Measurements from ENCODE around the gene MESP1. TPM values are rescaled to one million over a fixed set of nuclear protein-coding genes. Genes with fewer than 3 reads are reported as not detected.

MESP1 gene
- polyA plus RNA-seq, 1 donor (not counting 4 experiments of a cell fraction or from before 2014, with no cell fraction given) = not detected

GRCh38 chr15:89799011-89799911, 48.2 kb upstream of the MESP1 start:
- Histone ChIP-seq H3K36me3 (ENCODE audit: control insufficient read depth in 2 of 2, extremely low read depth in 1 of 2, insufficient read depth in 2 of 2, low read length in 2 of 2) (no peaks in the 10 kb centered on the region), H3K27ac (ENCODE audit: control insufficient read depth, insufficient read depth, low read length) (no peak overlapping the region), H3K4me2 (ENCODE audit: control insufficient read depth, extremely low read depth, insufficient read depth, low read depth, low read length) (no peak overlapping the region), H3K4me3 (ENCODE audit: control insufficient read depth in 2 of 3, extremely low read depth in 1 of 3, insufficient read depth in 2 of 3, low read depth in 1 of 3, low read length in 3 of 3) (no peak overlapping the region), H3K4me1 (ENCODE audit: control insufficient read depth, extremely low read depth, insufficient read depth, low read length) (no peaks in the 10 kb centered on the region), H2AFZ (ENCODE audit: control insufficient read depth, low read length) (no peak overlapping the region), H3K27me3 (ENCODE audit: control insufficient read depth, extremely low read depth, insufficient read depth, low read length) (no peaks in the 10 kb centered on the region), H4K20me1 (ENCODE audit: control insufficient read depth, extremely low read depth, insufficient read depth, low read length) (no peaks in the 10 kb centered on the region), H3K9me1 (ENCODE audit: control insufficient read depth, extremely low read depth, insufficient read depth, low read length) (no peaks in the 10 kb centered on the region), H3K9me3 (ENCODE audit: control insufficient read depth, low read depth, low read length) (no peaks in the 10 kb centered on the region), H3K9ac (ENCODE audit: control insufficient read depth, extremely low read depth, insufficient read depth, low read length) (no peak overlapping the region), H3K79me2 (ENCODE audit: control insufficient read depth, insufficient read depth, low read length) (no peaks in the 10 kb centered on the region)
- no peak for FAIRE-seq
- DNase-seq (ENCODE audit: low read depth, low spot score) = no peak
- dilution Hi-C loops (cut with MboI; ENCODE audit: extremely low pct_ligation_motif_present, low sequenced_read_pairs) = no loop called here
- TF ChIP-seq EZH2 (IDR thresholded peaks at IDR 0.05; ENCODE audit: low read length) = no peak
- TF ChIP-seq CTCF (optimal IDR thresholded peaks at IDR 0.05 in 1 of 3, IDR thresholded peaks at IDR 0.05 in 1 of 3, conservative IDR thresholded peaks at IDR 0.05 in 1 of 3; ENCODE audit: extremely low read depth in 1 of 3, insufficient read depth in 2 of 3, low read length in 3 of 3) = no peak

GRCh38 chr15:89797678-89798201, 46.7 kb upstream of the MESP1 start:
- Histone ChIP-seq H3K27ac (ENCODE audit: control insufficient read depth, insufficient read depth, low read length) (no peak overlapping the region), H2AFZ (ENCODE audit: control insufficient read depth, low read length) (no peak overlapping the region), H3K4me3 (ENCODE audit: control insufficient read depth in 2 of 3, extremely low read depth in 1 of 3, insufficient read depth in 2 of 3, low read depth in 1 of 3, low read length in 3 of 3) (no peak overlapping the region), H3K9me3 (ENCODE audit: control insufficient read depth, low read depth, low read length) (no peaks in the 10 kb centered on the region), H3K9ac (ENCODE audit: control insufficient read depth, extremely low read depth, insufficient read depth, low read length) (no peak overlapping the region), H3K4me2 (ENCODE audit: control insufficient read depth, extremely low read depth, insufficient read depth, low read depth, low read length) (no peak overlapping the region), H3K79me2 (ENCODE audit: control insufficient read depth, insufficient read depth, low read length) (no peaks in the 10 kb centered on the region), H3K4me1 (ENCODE audit: control insufficient read depth, extremely low read depth, insufficient read depth, low read length) (no peaks in the 10 kb centered on the region), H4K20me1 (ENCODE audit: control insufficient read depth, extremely low read depth, insufficient read depth, low read length) (no peaks in the 10 kb centered on the region), H3K27me3 (ENCODE audit: control insufficient read depth, extremely low read depth, insufficient read depth, low read length) (no peaks in the 10 kb centered on the region), H3K36me3 (ENCODE audit: control insufficient read depth in 2 of 2, extremely low read depth in 1 of 2, insufficient read depth in 2 of 2, low read length in 2 of 2) (no peaks in the 10 kb centered on the region), H3K9me1 (ENCODE audit: control insufficient read depth, extremely low read depth, insufficient read depth, low read length) (no peaks in the 10 kb centered on the region)
- DNase-seq (ENCODE audit: low read depth, low spot score) (no peak), FAIRE-seq (no peak)
- TF ChIP-seq CTCF (optimal IDR thresholded peaks at IDR 0.05 in 1 of 3, IDR thresholded peaks at IDR 0.05 in 1 of 3, conservative IDR thresholded peaks at IDR 0.05 in 1 of 3; ENCODE audit: extremely low read depth in 1 of 3, insufficient read depth in 2 of 3, low read length in 3 of 3) = no peak
- no peak for TF ChIP-seq EZH2 (IDR thresholded peaks at IDR 0.05; ENCODE audit: low read length)
- dilution Hi-C loops (cut with MboI; ENCODE audit: extremely low pct_ligation_motif_present, low sequenced_read_pairs) = no loop called here
